Activated T-cell treated with anti-CD3 and anti-CD28 coated beads, Interleukin-2, amount 50 U/mL, for 24 hours (primary cell): ENCODE results near the gene USF3.

Experiments
- DNase-seq: peaks from one replicate; pipeline ENCODE4 v3.0.0-alpha.2; 2020
- H3K27ac Mint-ChIP-seq: 2 replicates; pipeline ENCODE4 v1.8.0; 2020; ENCODE audit warnings: mild to moderate bottlenecking, mixed read lengths
- H3K27me3 Mint-ChIP-seq: 2 replicates; pipeline ENCODE4 v1.8.0; 2020; ENCODE audit warnings: mixed read lengths
- H3K36me3 Mint-ChIP-seq: 2 replicates; pipeline ENCODE4 v1.8.0; 2020; ENCODE audit warnings: low read depth, mixed read lengths
- H3K4me1 Mint-ChIP-seq: 2 replicates; pipeline ENCODE4 v1.8.0; 2020; ENCODE audit warnings: low read depth, mixed read lengths
- H3K4me3 Mint-ChIP-seq: 2 replicates; pipeline ENCODE4 v1.8.0; 2020; ENCODE audit warnings: mild to moderate bottlenecking, moderate library complexity, mixed read lengths
- H3K9me3 Mint-ChIP-seq: 2 replicates; pipeline ENCODE4 v1.8.0; 2020; ENCODE audit warnings: mixed read lengths

USF3 gene

GRCh38 chr3:113684271-113684819, 12.1 kb downstream of the USF3 start:
- peaks cover 4% of the 10 kb centered on the region for H3K4me1 Mint-ChIP-seq
- no peaks in the 10 kb centered on the region for H3K27me3 Mint-ChIP-seq
- no peak for DNase-seq
- H3K4me3 Mint-ChIP-seq = no peak overlapping the region
- peaks cover 9% of the 10 kb centered on the region for H3K9me3 Mint-ChIP-seq
- no peak overlapping the region for H3K27ac Mint-ChIP-seq
- H3K36me3 Mint-ChIP-seq = peaks cover 30% of the 10 kb centered on the region

- H3K27ac Mint-ChIP-seq = no peak overlapping the region
- no peaks in the 10 kb centered on the region for H3K9me3 Mint-ChIP-seq
- no peak for DNase-seq
- H3K4me1 Mint-ChIP-seq = peaks cover 15% of the 10 kb centered on the region
- no peak overlapping the region for H3K4me3 Mint-ChIP-seq
- H3K36me3 Mint-ChIP-seq = peaks cover 37% of the 10 kb centered on the region
- no peaks in the 10 kb centered on the region for H3K27me3 Mint-ChIP-seq
Measured at GRCh38 chr3:113678773-113679172, 17.7 kb downstream of the USF3 start.

GRCh38 chr3:113677737-113678136, 18.7 kb downstream of the USF3 start:
- H3K36me3 Mint-ChIP-seq = peaks cover 44% of the 10 kb centered on the region
- no peaks in the 10 kb centered on the region for H3K9me3 Mint-ChIP-seq
- H3K27ac Mint-ChIP-seq = no peak overlapping the region
- no peaks in the 10 kb centered on the region for H3K27me3 Mint-ChIP-seq
- no peak for DNase-seq
- no peak overlapping the region for H3K4me3 Mint-ChIP-seq
- H3K4me1 Mint-ChIP-seq = peaks cover 15% of the 10 kb centered on the region

- H3K27ac Mint-ChIP-seq = peak overlapping the region; percentile 66
- peaks cover 14% of the 10 kb centered on the region for H3K4me1 Mint-ChIP-seq
- H3K27me3 Mint-ChIP-seq = no peaks in the 10 kb centered on the region
- H3K4me3 Mint-ChIP-seq = no peak overlapping the region
- no peaks in the 10 kb centered on the region for H3K9me3 Mint-ChIP-seq
- peaks cover 55% of the 10 kb centered on the region for H3K36me3 Mint-ChIP-seq
- no peak for DNase-seq
Measured at GRCh38 chr3:113676261-113676660, 20.2 kb downstream of the USF3 start.

- H3K36me3 Mint-ChIP-seq = peaks cover 73% of the 10 kb centered on the region
- H3K4me1 Mint-ChIP-seq = peaks cover 16% of the 10 kb centered on the region
Measured at GRCh38 chr3:113673593-113673992, 22.8 kb downstream of the USF3 start.

GRCh38 chr3:113668015-113668414, 28.4 kb downstream of the USF3 start:
- DNase-seq = no peak
- H3K27ac Mint-ChIP-seq = no peak overlapping the region
- H3K4me3 Mint-ChIP-seq = no peak overlapping the region
- no peaks in the 10 kb centered on the region for H3K9me3 Mint-ChIP-seq
- peaks cover 66% of the 10 kb centered on the region for H3K36me3 Mint-ChIP-seq
- peaks cover 15% of the 10 kb centered on the region for H3K4me1 Mint-ChIP-seq
- H3K27me3 Mint-ChIP-seq = no peaks in the 10 kb centered on the region

More at GRCh38 chr3:113673593-113673992, 22.8 kb downstream of the USF3 start:
- H3K27me3 Mint-ChIP-seq = no peaks in the 10 kb centered on the region
- H3K9me3 Mint-ChIP-seq = no peaks in the 10 kb centered on the region
- DNase-seq = no peak
- H3K4me3 Mint-ChIP-seq = no peak overlapping the region
- no peak overlapping the region for H3K27ac Mint-ChIP-seq

- Mint-ChIP-seq H3K36me3 (peaks cover 74% of the 10 kb centered on the region), H3K4me1 (peaks cover 15% of the 10 kb centered on the region), H3K27ac (no peak overlapping the region), H3K27me3 (no peaks in the 10 kb centered on the region), H3K4me3 (no peak overlapping the region), H3K9me3 (no peaks in the 10 kb centered on the region)
- DNase-seq = no peak
Measured at GRCh38 chr3:113664523-113665094, 31.8 kb downstream of the USF3 start.

- peaks cover 74% of the 10 kb centered on the region for H3K36me3 Mint-ChIP-seq
- no peaks in the 10 kb centered on the region for H3K27me3 Mint-ChIP-seq
- H3K4me3 Mint-ChIP-seq = no peak overlapping the region
- peaks cover 14% of the 10 kb centered on the region for H3K4me1 Mint-ChIP-seq
- no peak for DNase-seq
- no peak overlapping the region for H3K27ac Mint-ChIP-seq
- H3K9me3 Mint-ChIP-seq = peaks cover 3% of the 10 kb centered on the region
Measured at GRCh38 chr3:113663761-113664160, 32.7 kb downstream of the USF3 start.

GRCh38 chr3:113663324-113663750, 33.1 kb downstream of the USF3 start:
- Mint-ChIP-seq H3K36me3 (peaks cover 74% of the 10 kb centered on the region), H3K9me3 (peaks cover 3% of the 10 kb centered on the region), H3K27me3 (no peaks in the 10 kb centered on the region), H3K27ac (no peak overlapping the region), H3K4me1 (peaks cover 10% of the 10 kb centered on the region), H3K4me3 (no peak overlapping the region)
- no peak for DNase-seq

GRCh38 chr3:113662824-113663223, 33.6 kb downstream of the USF3 start:
- Mint-ChIP-seq H3K4me3 (no peak overlapping the region), H3K36me3 (peaks cover 77% of the 10 kb centered on the region), H3K27ac (no peak overlapping the region), H3K9me3 (peaks cover 3% of the 10 kb centered on the region), H3K4me1 (peaks cover 5% of the 10 kb centered on the region), H3K27me3 (no peaks in the 10 kb centered on the region)
- DNase-seq = no peak

- DNase-seq = no peak
- H3K4me1 Mint-ChIP-seq = no peaks in the 10 kb centered on the region
- no peak overlapping the region for H3K27ac Mint-ChIP-seq
- H3K4me3 Mint-ChIP-seq = no peak overlapping the region
- peaks cover 9% of the 10 kb centered on the region for H3K9me3 Mint-ChIP-seq
- peaks cover 89% of the 10 kb centered on the region for H3K36me3 Mint-ChIP-seq
- H3K27me3 Mint-ChIP-seq = no peaks in the 10 kb centered on the region
Measured at GRCh38 chr3:113660896-113661295, 35.5 kb downstream of the USF3 start.

GRCh38 chr3:113660458-113660857, 36.0 kb downstream of the USF3 start:
- peaks cover 90% of the 10 kb centered on the region for H3K36me3 Mint-ChIP-seq
- no peak overlapping the region for H3K4me3 Mint-ChIP-seq
- H3K9me3 Mint-ChIP-seq = peaks cover 9% of the 10 kb centered on the region
- no peaks in the 10 kb centered on the region for H3K4me1 Mint-ChIP-seq
- no peak overlapping the region for H3K27ac Mint-ChIP-seq
- DNase-seq = no peak
- H3K27me3 Mint-ChIP-seq = no peaks in the 10 kb centered on the region

GRCh38 chr3:113659996-113660395, 36.4 kb downstream of the USF3 start:
- H3K4me1 Mint-ChIP-seq = no peaks in the 10 kb centered on the region
- no peak overlapping the region for H3K4me3 Mint-ChIP-seq
- peaks cover 89% of the 10 kb centered on the region for H3K36me3 Mint-ChIP-seq
- DNase-seq = no peak
- peaks cover 9% of the 10 kb centered on the region for H3K9me3 Mint-ChIP-seq
- H3K27ac Mint-ChIP-seq = no peak overlapping the region
- H3K27me3 Mint-ChIP-seq = no peaks in the 10 kb centered on the region

GRCh38 chr3:113659101-113659541, 37.3 kb downstream of the USF3 start:
- Mint-ChIP-seq H3K36me3 (peaks cover 82% of the 10 kb centered on the region), H3K4me3 (no peak overlapping the region), H3K4me1 (no peaks in the 10 kb centered on the region), H3K27ac (no peak overlapping the region), H3K27me3 (no peaks in the 10 kb centered on the region), H3K9me3 (peaks cover 9% of the 10 kb centered on the region)
- DNase-seq = no peak

- no peak overlapping the region for H3K27ac Mint-ChIP-seq
- H3K27me3 Mint-ChIP-seq = no peaks in the 10 kb centered on the region
- no peak overlapping the region for H3K4me3 Mint-ChIP-seq
- H3K4me1 Mint-ChIP-seq = no peaks in the 10 kb centered on the region
- DNase-seq = no peak
- H3K36me3 Mint-ChIP-seq = peaks cover 72% of the 10 kb centered on the region
- peaks cover 9% of the 10 kb centered on the region for H3K9me3 Mint-ChIP-seq
Measured at GRCh38 chr3:113658107-113658506, 38.3 kb downstream of the USF3 start.
